Measurements from ENCODE around the gene TMEM239. TPM values are rescaled to one million over a fixed set of nuclear protein-coding genes. Genes with fewer than 3 reads are reported as not detected.

TMEM239 gene
- total RNA-seq, 1 donor from 2014 or later: not detected

DNA sequence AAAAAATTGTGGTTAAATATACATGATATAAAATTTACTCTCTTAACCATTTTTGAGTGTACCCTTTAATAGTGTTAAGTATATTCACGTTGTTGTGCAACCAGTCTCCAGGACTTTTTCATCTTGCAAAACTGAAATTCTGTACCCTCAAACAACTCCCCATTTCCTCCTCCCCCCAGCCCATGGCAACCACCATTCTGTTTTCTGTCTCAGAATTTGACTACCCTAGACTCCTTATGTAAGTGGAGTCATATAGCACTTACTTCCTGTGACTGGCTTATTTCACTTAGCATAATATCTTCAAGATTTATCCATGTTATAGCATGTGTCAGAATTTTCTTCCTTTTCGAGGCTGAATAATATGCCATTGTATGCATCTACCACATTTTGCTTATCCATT, 29.4 kb downstream of the TMEM239 start:
- intact Hi-C loops (cut with micrococcal nuclease): loop anchor here (10.0 kb wide), 1 partner anchor 741 kb away; the partner anchor contains the start of gene STK35

- intact Hi-C loops (cut with micrococcal nuclease): loop anchor here (10.0 kb wide), 1 partner anchor 742 kb away; the partner anchor contains the start of gene STK35
These were observed 30.5 kb downstream of the TMEM239 start for GRCh38 chr20:2846698-2847097.

GRCh38 chr20:2847802-2848201, 31.6 kb downstream of the TMEM239 start:
- intact Hi-C loops (cut with micrococcal nuclease): loop anchor here (10.0 kb wide), 1 partner anchor 743 kb away; the partner anchor contains the start of gene STK35

DNA sequence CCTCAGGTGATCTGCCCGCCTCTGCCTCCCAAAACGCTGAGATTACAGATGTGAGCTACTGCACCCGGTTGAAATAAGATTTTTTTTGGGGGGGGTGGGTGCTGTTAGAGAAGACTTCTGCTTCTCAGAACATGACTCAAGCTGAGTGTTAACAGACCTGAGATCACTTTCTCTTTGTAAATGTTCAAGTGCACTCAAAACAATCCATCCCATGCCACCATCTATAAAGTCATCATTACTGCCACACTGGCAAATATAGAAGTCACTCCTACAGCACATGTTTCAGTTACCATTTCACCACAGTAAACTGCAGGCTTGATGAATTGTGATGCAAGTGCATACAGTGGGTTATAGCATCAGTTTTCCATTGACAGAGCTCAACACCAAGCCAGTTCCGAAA, 33.4 kb downstream of the TMEM239 start:
- intact Hi-C loops (cut with micrococcal nuclease): loop anchor here (10.0 kb wide), 1 partner anchor 745 kb away; the partner anchor contains the start of gene STK35

- intact Hi-C loops (cut with micrococcal nuclease): loop anchor here (5.0 kb wide), 1 partner anchor 109 kb away; no protein-coding TSS in a partner anchor
These were observed 34.9 kb downstream of the TMEM239 start for GRCh38 chr20:2851086-2851485.

DNA sequence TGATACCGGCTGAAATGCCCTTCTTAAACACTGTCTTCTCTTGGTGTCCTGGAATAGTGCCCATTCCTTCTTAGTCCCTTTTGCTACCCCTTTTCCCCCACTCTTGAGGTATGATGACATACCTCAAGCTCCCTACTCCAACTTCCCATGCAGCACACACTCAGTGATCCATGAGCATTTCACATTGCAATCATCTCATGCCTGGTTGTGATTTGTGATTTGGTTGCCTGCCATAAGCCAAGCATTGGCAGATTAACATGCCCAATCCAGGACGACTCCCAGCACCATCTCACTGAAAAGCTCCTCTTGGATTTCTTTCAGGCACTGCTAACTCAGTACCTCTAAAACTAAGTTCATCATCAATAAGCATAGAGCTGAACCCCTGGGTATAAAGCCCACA, 42.4 kb downstream of the TMEM239 start:
- intact Hi-C loops (cut with micrococcal nuclease): no loop called here

DNA sequence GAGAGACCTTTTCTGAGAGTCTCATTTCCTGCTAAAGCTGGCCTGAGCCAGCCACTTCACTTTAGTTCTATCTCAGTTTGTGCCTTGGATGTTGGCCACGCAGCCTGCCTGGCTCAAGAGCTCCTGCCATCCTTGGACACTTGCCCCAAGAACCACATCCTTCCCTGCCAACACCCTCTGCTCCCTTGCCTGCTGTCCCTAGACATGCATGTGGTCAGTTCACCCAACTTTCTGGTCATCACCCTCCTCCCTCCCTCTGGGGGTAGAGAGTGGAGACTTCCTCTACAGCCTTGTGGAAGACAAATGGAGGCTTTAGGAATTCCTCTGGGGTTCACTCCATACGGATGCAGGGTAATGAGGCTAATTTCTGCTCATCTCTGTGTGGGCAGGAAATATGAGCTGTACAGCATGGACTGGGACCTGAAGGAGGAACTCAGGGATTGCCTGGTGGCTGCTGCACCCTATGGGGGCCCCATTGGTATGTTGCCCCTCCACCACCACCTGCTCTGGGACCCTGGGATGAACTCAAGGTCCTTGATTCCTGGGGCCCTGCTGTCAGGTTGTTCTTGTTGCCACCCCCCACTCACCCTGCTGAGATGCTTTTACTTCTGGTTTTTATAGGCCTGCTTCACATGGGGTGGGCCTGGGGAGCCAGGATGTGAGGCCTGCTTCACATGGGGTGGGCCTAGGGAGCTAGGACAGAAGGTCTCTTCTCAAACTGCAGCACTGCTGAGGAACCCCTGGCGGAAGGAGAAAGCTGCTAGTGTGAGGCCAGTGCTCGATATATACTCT, 43.4 kb downstream of the TMEM239 start:
- intact Hi-C loops (cut with micrococcal nuclease): no loop called here

GRCh38 chr20:2864626-2865025, 48.5 kb downstream of the TMEM239 start:
- intact Hi-C loops (cut with micrococcal nuclease): no loop called here

GRCh38 chr20:2865101-2865500, 48.9 kb downstream of the TMEM239 start:
- intact Hi-C loops (cut with micrococcal nuclease): no loop called here

GRCh38 chr20:2865630-2866029, 49.5 kb downstream of the TMEM239 start:
- intact Hi-C loops (cut with micrococcal nuclease): no loop called here

GRCh38 chr20:2866236-2866635, 50.1 kb downstream of the TMEM239 start:
- intact Hi-C loops (cut with micrococcal nuclease): no loop called here

- intact Hi-C loops (cut with micrococcal nuclease): no loop called here
These were observed 51.1 kb downstream of the TMEM239 start for GRCh38 chr20:2867081-2867864.

Other genes starting within 250 kb of the TMEM239 start
- 381 and 386 TPM in 2 replicates for gene NOP56, start 163.7 kb upstream of the TMEM239 start, total RNA-seq
- 109 and 111 TPM in 2 replicates for gene IDH3B, start 152.1 kb upstream of the TMEM239 start, total RNA-seq
- 32.4 and 33.3 TPM in 2 replicates for gene EBF4, start 123.6 kb upstream of the TMEM239 start, total RNA-seq
- 0.49 and 0.51 TPM in 2 replicates for gene CPXM1, start 15.7 kb upstream of the TMEM239 start, total RNA-seq
- gene C20orf141, start 1.4 kb upstream of the TMEM239 start, total RNA-seq: not detected in 2 replicates
- gene PCED1A, start 24.3 kb downstream of the TMEM239 start, total RNA-seq: 23.0 TPM in 2 replicates
- gene VPS16, start 24.4 kb downstream of the TMEM239 start, total RNA-seq: 61.1 and 63.6 TPM in 2 replicates
- gene PTPRA, start 57.1 kb downstream of the TMEM239 start, total RNA-seq: 67.0 and 68.5 TPM in 2 replicates
- 1.3 and 1.8 TPM in 2 replicates for gene GNRH2, start 227.3 kb downstream of the TMEM239 start, total RNA-seq
- gene MRPS26, start 229.7 kb downstream of the TMEM239 start, total RNA-seq: 37.7 and 39.5 TPM in 2 replicates